Measurements from ENCODE around the gene LRBA.
A peak's percentile ranks its signal among the peaks of the same experiment; 100 is the strongest.
"Not testable (repeated sequence)": the region's sequence is repeated elsewhere in the genome, so short reads cannot be mapped to it uniquely, and the experiment has no call there.

LRBA gene

DNA sequence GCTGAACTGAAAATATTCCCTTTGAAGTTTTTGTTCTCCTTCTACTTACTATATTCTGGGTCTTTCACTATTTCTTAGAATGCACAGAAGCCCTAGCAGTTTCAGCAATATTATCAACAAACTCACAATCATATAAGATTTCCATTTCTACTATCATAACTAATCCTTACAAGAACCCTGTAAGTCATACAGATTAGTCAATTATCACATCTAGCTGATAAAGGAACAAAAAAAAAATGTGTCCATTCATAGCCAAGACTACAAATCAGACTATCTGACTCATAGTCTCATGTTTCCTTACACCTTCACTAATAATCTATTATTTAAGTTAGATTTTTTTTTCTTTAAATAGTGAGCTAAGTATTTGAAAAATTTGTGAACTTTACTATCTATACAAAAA, 72.5 kb downstream of the LRBA start:
- no peak for DNase-seq (ENCODE audit: low spot score)

DNA sequence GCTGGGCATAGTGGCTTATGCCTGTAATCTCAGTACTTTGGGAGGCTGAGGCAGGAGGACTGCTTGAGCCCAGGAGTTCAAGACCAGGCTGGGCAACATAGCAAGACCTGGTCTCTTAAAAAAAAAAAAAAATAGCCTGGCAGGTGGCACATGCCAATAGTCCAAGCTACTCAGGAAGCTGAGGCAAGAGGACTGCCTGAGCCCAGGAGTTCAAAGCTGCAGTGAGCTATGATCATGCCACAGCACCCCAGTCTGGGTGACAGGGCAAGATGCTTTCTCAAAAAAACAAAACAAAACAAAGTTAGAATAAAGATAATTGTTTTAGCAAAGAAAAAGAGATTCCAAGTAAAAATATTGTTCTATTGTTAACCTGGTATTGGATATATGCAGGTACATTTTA, 75.0 kb downstream of the LRBA start:
- no peak for DNase-seq (ENCODE audit: low spot score)

DNA sequence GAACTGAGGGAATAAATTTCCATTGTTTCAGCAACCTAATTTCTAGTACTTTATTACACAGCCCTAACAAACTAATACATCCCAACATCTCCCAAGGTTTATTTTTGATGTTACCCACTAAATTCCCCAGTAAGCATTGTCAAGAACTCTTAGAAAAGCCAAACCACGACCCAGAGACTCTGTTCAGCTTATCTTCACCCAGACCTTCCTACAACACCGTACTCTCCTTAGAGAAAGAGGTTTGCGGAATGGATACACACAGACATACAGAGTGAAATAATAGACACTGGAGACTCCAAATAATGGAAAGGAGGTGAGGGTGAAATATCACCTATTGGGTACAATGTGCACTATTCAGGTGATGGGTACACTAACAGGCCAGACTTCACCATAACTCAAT, 75.6 kb downstream of the LRBA start:
- DNase-seq (ENCODE audit: low spot score): no peak

DNA sequence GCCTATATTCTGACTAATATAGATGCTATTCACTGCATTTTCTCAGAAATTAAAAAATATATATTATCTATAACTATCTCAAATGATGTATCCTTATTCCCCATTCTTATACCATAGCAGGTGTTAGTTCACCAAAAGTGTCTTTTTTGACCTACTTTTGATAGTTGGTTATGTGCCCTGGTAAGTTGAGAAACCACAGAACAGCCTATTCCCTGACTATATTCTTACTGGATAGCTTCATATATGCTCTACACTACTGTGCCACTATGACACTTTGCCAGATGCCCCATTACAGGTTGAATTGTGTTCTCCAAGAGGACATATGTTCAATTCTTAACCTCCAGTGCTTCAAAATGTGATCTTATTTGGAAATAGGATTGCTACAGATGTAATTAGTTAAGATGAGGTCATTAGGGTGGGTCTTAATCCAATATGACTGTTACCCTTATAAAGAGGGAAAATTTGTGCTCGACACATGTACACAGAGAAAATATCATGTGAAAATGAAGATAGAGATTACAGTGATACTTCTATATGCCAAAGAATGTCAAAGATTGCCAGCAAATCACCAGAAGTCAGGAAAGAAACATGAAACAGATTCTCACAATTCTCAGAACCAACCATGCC, 76.1 kb downstream of the LRBA start:
- DNase-seq (ENCODE audit: low spot score): no peak

- no peak for DNase-seq (ENCODE audit: low spot score)
Observed at GRCh38 chr4:150938417-150938816, 76.7 kb downstream of the LRBA start.

DNA sequence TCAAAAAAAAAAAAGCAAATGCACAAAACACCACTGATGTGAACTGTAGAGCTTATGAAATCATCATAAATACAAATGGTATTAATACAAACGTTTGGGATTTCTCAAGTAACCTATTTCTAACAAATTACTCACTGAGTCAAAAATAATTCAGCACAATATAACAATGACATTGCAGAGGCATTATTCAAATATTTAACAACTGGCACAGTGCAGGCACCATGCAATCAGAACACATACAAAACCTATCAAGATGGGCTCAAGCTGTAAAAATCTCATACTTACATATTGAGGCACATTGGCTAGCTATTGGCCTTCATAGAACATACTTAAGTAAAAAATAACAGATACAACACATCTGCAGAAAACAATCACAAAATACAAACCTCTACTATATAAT, 81.1 kb downstream of the LRBA start:
- no peak for DNase-seq (ENCODE audit: low spot score)

DNA sequence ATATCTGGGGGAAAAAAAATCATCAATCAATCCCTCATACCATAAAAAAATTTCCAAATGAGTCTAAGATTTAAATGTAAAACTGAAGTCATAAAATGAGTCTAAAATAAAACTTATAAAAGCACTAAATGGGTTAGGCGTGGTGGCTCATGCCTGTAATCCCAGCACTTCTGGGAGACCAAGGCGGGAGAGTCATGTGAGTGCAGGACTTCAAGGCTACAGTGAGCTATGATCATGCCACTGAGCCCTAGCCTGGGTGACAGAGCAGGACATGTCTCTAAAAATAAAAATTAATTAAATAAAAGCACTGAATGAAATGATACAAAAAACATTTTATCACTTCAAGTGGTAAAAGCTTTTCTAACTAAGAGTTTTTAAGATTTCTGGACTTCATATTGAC, 83.3 kb downstream of the LRBA start:
- DNase-seq (ENCODE audit: low spot score): no peak

- DNase-seq (ENCODE audit: low spot score): no peak
Observed at GRCh38 chr4:150931005-150931404, 84.1 kb downstream of the LRBA start.

- DNase-seq (ENCODE audit: low spot score): no peak
Observed at GRCh38 chr4:150923945-150924344, 91.1 kb downstream of the LRBA start.

DNA sequence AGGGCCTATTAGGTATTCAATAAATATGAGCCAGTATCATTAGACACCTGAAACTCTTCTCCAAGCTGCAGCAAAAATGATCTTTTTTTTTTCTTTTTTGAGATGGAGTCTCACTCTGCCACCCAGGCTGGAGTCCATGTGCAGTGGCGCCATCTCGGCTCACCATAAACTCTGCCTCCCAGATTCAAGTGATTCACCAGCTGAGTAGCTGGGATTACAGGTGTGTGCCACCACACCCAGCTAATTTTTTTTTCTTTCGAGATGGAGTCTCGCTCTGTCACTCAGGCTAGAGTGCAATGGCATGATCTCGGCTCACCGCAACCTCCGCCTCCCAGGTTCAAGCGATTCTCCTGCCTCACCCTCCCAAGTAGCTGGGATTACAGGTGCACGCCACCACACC, 93.6 kb downstream of the LRBA start:
- DNase-seq (ENCODE audit: low spot score): not testable (repeated sequence)

- DNase-seq (ENCODE audit: low spot score): not testable (repeated sequence)
Observed at GRCh38 chr4:150918562-150918961, 96.5 kb downstream of the LRBA start.

- no peak for DNase-seq (ENCODE audit: low spot score)
Observed at GRCh38 chr4:150911326-150911725, 103.8 kb downstream of the LRBA start.

DNA sequence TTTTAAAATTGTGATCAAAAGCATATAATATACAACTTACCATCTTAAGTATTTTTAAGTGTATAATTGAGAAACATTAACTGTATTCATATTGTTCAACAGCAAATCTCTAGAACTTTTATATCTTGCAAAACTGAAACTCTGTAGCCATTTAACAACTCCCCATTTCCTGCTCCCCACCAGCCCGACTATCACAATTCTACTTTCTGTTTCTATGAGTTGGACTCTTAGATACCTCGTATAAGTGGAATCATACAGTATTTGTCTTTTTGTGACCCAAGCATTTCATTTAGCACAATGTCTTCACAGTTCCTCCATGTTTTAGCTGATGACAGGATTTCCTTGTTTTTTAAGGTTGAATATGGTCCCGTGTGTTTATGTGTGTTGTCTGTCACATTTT, 106.0 kb downstream of the LRBA start:
- DNase-seq (ENCODE audit: low spot score): peak; percentile 20

DNA sequence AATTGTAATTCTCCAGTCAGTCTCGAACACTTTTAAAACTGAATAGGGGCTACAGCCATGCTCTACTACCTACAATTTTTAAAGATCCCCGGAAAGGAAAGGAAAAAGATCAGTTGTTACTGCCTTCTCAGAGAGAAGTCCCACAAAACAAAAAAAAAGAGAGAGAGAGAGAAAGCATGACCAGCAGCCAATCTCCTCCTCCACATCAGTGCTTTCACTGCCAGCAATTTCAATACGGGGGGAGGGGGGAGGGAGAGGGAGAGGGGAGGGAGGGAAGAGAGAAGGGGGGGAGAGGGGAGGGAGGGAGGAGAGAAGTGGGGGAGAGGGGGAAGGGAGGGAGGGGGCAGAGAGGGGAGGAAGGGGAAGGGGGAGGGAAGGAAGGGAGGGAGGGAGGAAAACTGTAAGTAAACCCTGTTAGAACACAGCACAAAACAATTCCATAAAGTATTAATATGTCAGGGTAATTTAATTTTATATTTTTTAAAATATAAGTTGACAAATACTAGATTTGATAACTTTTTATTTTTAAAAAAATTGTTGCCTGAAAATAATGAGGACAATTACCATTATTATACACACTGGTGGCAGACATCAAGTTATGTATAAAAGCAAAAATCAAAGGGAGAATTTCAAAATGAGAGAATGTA, 108.0 kb downstream of the LRBA start:
- no peak for DNase-seq (ENCODE audit: low spot score)

DNA sequence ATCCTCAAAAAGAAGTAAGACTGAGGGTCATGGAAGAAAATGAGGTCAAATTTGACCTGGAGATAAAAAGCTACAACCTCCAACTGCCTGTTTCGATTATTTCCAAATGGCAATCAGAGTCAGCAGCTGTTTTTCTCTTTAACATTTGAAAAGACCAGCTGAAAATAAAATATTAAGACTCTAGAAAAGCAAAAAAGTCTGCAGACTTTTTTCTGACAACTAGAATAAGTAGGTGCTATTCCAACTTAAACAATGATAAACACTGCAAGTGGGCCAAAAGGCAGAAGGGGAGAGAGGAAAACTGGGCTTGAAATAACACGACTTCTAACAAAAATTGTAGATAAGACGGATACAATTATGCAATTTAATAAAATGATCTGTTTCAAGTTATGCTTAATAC, 110.4 kb downstream of the LRBA start:
- no peak for DNase-seq (ENCODE audit: low spot score)

DNA sequence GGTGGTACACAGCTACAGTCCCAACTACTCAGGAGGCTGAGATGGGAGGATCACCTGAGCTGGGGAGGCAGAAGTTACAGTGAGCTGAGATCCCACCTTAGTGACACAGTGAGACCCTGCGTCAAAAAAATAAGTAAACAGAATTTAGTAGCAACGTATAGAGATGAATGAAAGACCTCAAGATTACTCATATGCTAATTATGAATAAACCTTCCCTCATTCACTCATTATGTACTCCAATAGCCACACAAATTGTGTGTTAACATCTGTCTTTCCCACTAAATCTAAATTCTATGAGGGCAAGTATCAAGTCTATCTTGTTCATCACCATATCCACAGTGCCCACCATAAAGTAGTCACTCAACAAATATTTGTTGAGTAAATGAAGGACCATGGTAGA, 111.5 kb downstream of the LRBA start:
- no peak for DNase-seq (ENCODE audit: low spot score)

DNA sequence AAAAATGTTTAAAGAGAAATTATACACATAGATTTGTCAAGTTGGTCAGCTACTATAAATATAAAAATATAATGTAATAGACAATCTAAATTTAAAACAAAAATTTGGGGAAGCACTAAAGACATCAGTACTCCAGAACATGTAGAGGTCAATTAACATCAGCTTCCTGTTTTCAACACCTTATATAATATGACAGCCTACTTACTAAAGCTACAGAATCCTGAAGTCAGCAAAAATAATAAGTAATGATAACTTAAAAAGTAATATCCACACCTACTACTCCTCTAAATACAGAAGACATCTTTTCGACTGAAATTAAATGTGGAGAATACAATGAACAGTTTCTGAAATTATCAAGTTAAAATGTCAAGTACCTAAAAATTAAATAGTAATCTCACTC, 118.6 kb downstream of the LRBA start:
- DNase-seq (ENCODE audit: low spot score): no peak

DNA sequence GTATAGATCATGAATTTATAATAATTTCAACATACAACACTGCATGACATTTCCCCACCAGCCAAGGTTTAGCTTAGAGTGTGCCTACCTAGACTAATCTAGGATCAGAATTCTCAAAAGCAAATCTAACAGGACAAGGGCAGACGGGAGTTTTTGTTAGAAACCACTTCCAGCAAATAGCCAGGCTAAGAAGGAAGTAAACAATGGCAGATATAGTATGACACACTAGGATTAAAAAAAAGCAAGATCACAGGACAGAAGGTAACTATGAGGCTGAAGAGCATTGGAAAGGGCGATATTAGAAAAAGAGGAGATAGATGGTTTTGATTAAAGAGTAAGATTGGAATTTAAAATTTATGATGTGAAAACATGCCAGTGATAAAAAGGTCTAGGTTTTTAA, 124.8 kb downstream of the LRBA start:
- DNase-seq (ENCODE audit: low spot score): no peak

DNA sequence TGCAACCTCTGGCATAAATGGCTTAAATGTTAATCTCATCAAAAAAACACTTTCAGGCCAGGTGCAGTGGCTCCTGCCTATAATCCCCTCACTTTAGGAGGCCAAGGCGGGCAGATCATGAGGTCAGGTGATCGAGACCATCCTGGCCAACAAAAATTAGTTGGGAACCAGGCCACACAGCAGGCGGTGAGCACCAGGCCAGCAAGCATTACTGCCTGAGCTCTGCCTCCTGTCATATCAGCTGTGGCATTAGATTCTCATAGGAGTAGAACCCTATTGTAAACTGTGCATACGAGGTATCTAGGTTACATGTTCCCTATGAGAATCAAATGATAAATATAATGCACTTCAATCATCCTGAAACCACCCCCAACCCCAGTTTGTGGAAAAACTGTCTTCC, 125.8 kb downstream of the LRBA start:
- DNase-seq (ENCODE audit: low spot score): no peak

- DNase-seq (ENCODE audit: low spot score): no peak
Observed at GRCh38 chr4:150888625-150889024, 126.5 kb downstream of the LRBA start.

GRCh38 chr4:150888217-150888616, 126.9 kb downstream of the LRBA start:
- no peak for DNase-seq (ENCODE audit: low spot score)

GRCh38 chr4:150886597-150886996, 128.5 kb downstream of the LRBA start:
- no peak for DNase-seq (ENCODE audit: low spot score)

- DNase-seq (ENCODE audit: low spot score): no peak
Observed at GRCh38 chr4:150884625-150885024, 130.5 kb downstream of the LRBA start.

DNA sequence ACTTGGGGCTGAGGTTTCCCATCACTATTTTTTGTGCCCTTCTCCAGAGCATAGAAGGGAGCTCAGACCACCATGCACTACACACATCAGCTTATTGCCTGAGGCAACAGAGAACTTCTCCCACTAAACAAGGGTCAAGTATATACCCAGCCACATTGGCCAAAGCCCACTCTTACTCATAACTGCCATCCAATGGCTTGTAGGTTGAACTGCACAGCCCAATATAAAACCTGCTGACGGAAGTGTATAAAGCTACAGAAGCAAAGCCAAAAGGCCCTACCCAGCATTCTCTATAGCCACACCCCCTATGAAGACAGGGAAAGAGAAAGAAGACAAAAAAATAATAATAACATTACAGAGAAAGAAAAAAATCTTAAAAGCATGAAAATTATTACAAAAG, 139.7 kb downstream of the LRBA start:
- no peak for DNase-seq (ENCODE audit: low spot score)

Measured in activated CD4-positive, alpha-beta T cell treated with anti-CD3 and anti-CD28 coated beads, Interleukin-2, Interleukin-4, amounts not matched to agents 100 ng/mL and 50 ng/mL, durations not matched to agents 16 hours and 8 hours (primary cell).